HG02852 (cell line): Measurements from ENCODE around the gene ENTPD2.
A peak's percentile ranks its signal among the peaks of the same experiment; 100 is the strongest.

ENCODE experiments used
- ATAC-seq: cut with Tn5 transposase; IDR thresholded peaks from one replicate; pipeline ENCODE4 v1.9.1; 2021; ENCODE audit warnings: mild to moderate bottlenecking, moderate library complexity; ENCODE audit not compliant: unreplicated experiment

ENTPD2 gene

DNA sequence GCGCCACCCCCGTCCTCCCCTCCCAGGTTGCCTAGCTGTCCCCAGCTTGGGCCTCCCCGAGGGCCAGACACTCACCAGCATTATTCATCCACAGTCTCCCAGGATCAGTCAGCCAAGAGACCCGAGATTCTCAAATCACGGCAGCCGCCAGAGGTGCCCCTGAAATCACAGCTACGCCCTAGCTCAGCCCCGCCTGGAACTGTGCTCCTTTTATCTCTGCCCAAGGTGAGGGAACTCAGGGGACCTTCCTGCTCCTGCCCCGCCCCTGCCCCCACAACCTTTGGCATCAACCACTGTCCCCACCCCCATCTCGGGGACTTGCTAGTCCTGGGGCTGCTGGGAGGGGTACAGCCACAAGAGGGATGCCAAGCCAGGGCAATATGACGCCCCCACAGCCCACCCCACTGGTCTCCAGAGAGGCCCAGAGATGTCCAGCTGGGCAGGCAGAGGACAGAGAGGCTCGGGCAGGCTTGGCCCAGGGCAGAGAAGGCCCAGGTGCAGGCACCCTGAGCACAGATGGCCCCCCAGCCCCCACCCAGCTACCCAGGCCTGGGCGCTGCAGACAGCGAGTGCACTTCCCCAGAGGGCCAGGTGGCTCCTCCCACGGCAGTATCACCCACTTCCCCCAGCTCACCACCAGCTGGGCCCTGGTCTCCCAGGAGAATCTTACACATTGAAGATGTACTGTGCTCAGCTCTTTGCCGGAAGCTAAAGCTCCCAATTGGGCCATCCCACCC, 21.8 kb downstream of the ENTPD2 start, which contains the start of gene FUT7:
Gene FUT7 (minus strand): TSS at position 185 of the 737 bp plus-strand sequence. CDS start 97 bp downstream, at position 88.
- ATAC-seq, result no peak

DNA sequence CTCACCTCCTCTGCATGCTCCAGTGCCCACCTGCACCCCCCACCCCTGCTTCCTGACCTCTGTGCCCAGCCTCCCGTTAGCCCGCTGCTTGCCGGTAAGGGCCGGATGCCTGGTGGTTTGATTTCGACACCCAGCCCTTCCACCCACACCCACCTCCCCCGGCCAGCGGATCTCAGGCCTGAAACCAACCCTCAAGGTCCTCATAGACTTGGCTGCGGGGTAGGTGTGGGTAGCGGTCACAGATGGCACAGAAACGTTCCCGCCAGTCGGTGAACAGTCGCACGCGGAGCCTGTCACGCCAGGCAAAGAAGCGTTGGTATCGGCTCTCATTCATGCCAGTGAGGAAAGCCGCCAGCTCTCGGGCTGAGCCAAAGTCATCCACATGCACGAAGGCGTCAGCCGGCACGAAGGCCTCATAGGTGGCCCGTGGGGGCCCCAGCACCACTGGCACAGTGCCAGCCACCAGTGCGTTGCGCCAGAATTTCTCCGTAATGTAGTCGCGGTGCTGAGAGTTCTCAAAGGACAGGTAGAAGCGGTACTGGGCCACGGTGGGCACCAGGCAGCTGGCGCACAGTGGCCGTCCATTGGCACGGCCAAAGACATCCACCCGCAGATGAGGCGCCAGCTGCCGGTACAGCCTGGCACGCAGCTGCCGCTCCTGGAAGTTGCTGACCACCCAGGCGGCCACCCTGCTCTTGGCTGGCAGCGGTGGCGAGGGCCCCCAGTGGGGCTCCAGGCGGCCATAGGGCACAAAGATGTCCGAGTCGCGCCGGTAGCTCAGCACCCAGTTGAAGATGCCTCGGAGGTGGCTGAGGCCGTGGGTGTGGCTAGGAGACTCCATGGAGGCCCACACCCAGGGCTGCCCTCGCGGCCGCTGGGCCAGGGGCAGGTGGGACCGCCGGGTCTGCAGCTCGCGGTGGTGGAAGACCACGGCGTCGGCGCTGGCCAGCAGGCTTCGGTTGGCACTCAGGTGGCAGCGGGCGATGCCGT, 23.0 kb downstream of the ENTPD2 start:
- no peak for ATAC-seq

DNA sequence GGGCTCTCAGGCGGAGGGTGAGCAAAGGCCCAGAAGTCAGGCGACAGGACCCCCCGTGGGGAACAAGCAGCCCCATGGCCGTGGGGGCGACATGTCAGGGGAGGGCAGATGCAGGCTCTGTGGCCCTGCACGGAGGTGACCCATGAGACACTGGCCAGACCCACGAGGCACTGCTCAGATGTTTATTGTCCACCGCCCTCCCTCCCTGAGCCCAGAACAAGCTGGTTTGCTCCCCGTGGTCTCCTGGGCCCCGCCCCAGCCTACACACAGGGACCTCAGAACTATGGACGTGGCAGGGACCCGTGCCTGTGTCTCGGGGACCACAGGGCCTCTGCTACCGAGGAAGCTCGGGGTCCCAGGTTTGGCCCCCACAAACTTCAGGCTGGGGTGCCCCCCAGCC, 23.9 kb downstream of the ENTPD2 start:
- no peak for ATAC-seq

DNA sequence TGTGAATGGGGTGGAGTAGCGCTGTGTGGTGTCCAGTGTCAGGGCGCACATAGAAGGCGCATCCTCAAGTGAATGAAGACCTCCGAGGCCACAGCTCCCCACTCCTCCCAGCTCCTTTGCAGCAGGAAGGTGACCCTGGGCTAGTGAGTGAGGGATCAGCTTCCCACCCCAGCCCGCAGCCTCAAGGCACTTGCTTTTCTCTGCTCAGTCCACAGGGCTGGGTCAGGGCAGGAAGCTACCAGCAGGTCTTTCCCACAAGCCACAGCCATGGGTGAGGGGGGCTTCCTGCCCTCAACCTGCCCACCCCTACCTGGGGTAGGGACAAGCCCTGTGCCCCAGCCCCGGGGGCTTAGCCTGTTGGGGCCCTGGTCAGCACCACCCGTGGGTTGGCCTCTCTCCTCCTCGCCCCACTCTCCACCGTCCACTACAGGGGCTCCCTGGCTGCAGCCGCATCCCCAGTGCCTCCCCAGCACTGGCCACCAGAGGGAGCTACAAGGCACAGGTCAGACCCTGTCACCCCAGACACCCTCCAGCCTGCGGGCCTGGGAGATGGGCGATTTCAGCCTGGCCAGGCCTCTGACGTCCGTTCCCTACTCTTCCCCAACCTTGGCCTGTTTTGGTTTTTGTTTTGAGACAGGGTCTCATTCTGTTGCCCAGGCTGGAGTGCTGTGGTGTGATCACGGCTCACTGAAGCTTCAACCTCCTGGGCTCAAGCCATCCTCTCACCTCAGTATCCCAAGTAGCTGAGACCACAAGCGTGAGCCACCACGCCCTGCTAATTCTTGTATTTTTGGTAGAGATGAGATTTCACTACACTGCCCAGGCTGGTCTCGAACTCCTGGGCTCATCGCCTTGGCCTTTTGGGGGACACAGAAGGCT, 24.6 kb downstream of the ENTPD2 start:
- ATAC-seq, result no peak

DNA sequence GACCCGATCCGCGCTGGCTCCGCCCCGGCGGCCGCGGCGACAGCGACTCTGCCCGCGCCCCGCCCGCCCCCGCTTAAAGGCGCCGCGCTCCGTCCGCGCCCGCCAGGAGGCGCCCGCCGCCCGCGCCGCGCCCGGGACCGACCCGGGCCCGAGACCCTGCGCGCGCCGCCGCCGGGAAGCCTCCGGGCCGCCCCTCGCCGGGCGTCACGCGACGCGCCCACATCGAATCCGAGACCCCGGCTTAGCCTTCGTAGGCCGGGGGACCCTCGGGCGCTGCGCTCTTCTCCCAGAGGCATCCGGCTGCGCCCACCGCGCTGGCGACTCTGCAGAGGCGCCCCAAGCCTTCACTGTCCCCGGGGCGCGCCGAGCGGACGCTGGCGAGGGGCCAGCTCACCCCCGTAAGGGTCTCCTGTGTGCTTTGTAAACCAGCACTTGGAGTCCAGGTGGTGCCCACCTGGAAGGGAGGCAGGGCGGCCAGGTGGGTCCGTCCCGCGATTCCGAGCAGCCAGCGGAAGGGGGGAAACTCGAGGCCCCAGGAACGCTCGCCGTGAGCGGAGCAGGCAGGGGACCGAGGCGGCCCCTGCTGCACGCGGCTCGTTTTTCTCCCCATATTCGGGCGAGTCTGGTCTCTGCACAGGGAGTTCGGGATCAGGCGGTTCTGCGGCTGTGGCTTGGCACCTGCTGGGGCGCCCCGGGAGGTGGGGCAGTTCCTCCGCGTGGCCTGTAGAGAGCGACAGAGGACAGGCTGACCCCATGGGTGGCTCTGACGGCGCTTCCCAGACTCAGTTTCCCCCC, 25.4 kb downstream of the ENTPD2 start:
- peak; percentile 44 for ATAC-seq

DNA sequence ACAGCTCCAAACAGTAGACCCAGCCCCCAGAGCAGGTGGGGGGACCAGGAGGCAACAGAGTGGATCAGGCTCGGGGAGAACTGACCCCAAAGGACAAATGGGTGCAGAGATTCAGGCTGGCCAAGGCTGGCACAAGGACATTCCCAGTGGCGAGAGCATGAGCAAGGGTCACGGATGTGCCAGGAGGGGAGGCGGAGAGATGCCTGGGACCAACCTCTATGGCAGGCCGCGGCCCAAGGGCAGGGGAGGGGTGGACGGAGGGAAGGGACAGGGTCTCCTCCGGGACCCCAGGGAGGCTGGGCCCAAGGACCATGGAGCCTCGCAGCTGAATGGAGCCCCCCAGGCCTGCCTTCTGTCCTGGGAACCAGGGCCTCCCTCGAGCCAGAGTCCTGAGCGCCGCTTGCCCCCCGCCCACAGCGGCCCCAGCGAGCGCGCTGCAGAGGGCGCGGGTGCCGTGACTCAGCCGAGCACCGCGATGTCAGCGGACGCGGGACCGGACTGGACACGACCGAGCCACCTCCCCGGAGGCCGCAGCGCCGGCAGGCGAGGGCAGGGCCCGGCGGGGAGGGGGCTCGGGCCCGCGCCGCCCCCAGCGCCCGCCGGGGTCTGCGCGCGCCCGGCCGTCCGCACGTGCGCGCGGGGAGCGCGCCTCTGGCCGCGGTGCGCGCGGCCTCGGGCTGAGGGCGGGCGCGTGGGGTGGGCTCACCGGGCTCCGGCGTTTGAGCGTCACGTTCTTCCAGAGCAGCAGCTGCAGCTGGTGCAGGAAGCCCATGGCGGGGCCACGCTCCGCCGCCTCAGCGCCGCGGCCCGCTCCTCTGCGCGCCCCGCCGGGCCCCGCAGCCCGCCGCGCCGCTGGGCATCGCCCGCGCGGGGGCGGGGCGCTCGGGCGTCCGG, 26.2 kb downstream of the ENTPD2 start, which contains the start of gene ABCA2:
Gene ABCA2 (minus strand): TSS at position 869 of the 894 bp plus-strand sequence. CDS start 97 bp downstream, at position 772.
- ATAC-seq, result no peak

DNA sequence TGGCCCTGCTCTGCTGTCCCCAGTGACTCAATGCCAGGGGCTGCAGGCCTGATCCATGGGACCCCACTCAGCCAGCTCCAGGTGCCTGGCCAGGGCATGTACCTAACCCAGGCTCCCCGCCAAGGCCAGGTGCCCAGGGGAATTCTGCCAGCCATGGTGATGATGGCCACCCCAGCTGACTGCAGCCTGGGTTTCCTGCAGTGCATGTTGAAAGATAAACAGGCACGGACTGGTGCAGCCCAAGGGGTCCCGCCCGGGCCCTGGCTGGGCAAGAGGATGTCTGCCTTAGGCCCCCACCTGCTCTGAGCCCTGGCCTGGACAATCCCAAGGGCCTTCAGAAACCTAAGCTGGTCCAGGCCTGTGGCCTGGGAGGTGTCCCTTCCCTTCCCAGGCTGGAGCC, 27.0 kb downstream of the ENTPD2 start:
- no peak for ATAC-seq

DNA sequence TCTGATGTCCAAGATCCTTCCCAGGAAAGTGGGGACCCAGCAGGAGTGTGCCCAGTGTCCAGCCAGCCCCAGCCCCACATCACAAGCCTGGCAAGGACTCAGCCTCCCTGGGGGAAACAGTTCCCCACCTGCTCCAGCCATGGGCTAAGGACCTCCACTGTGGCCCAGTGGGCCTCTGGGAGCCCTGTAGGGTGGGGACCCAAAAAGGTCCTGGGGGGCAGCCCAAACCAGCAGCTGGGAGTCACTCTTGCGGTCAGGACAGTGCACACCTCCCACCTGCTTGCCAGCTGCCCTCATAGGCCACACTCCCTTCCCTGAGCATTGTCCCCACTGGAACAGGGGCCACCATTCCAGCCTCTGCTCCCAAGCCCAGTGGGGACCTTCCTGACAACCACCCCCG, 27.5 kb downstream of the ENTPD2 start:
- no peak for ATAC-seq

DNA sequence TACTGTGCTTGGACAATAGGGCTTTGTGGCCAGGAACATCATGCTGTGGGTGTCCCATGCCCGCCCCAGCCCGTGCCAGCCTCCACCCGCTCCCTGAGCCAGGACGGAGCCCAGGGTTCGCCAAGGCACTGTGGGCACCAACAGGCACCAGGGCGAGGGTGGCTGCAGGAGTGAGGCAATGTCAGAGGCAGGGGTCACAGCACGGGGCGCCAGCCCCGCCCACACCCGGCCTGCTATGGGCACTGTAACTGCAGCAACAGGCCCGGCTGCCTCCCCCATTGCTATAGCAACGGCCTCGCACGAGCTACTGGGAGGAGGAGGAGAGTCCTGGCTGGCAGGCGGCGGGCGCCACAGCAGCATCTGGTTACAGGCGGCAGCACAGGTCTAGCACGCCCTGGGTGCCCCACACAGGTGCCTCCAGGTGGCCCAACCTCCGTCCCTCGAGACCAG, 28.3 kb downstream of the ENTPD2 start:
- no peak for ATAC-seq

DNA sequence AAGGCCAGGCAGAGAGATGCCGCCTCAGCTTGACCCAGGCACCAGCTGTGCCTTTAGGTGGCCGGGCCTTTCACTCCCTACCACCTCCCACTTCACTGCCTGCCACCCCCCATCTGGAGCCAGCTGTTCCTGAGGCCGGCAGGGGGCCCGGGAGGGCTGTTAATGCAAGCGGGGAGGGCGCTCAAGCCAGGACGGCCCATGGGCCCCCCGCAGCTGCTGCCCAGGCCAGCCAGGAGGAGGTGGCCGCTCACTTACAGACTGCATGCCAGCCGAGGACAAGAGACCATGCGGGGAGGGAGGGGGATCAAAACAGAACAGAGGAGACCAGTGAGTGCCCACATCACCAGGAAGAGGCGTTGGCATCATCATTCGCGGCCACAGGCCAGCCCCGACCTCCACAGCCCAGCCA, 30.3 kb downstream of the ENTPD2 start:
- ATAC-seq, result no peak

DNA sequence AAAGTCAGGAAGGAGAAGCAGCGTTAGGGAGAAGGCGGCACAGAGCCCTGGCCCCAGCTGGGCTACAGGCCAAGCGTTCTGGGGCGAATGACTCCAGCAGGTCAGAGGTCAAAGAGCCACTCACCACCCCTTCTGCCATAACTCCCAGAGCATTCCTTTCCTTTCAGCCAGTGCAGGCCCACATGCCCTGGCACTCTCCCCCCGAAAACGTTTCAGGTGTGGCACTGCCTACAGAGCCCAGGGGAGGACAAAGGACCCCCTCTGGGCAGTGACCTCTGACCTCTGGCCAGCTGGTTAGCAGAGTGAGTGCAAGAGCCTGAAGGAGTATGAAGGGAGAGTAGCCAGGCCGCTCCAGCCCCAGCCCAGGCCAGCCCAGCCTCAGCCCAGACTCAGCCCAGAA, 30.7 kb downstream of the ENTPD2 start:
- no peak for ATAC-seq

DNA sequence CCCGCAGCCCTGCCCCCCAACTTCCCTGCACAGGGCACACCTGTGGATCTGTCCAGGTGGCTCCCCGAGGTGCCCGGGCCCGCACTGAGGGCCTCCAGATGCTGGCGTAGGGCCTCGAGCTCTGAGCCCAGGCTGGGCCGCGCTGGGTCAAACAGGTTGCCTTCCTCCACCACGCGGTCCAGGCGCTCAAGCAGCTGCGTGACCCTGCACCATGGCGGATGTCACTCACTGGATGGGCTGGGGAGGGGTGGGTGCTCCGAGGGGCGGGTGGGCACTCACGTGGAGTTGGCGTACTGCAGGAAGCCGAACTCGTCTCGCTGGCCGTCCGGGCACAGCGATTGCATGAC, 31.2 kb downstream of the ENTPD2 start:
- no peak for ATAC-seq

DNA sequence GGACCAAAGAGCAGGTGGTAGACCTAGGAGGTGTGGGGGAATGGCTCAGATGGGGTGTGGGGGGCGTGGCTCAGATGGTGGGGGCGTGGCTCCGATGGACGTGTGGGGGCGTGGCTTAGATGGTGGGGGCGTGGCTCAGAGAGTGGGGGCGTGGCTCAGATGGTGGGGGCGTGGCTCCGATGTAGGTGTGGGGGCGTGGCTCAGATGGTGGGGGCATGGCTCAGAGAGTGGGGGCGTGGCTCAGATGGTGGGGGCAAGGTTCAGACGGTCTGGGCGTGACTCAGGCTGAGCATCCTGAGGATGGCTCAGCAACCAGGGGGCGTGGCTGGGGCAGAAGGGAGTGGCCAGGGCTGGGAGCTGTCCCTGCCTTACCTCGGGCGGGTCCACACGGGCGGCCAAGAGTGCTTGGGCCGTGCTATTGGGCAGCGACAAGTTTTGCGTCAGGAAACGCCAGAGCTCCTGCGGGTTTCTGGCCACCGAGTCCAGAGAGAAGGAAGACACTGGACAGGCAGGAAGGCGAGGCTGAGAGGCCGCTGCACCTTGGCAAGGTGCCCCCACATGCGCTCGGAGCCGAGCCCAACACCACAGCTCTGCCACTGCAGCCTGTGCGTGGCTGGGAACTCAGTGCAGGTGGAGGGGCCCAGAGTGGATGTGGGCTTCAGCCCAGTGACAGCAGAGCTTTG, 31.7 kb downstream of the ENTPD2 start:
- no peak for ATAC-seq

DNA sequence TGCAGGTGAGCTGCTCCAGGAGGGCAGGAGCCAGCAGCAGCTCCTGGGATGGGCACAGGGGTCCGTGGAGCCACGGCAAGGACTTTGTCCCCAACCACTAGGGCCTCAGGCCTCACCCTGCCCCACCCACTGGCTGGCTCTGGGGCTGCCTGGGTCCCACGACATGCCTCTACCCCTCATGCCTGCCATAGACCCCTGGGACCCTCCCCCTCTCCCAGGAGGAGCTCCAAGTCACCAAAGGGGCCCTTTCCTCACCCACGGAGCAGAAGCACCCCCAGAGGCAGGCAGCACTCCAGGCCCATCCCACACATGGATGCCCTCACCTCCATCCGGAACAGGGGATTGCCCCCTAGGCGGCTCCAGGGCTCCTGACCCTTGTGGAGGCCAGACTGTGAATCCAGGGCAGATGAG, 32.3 kb downstream of the ENTPD2 start:
- no peak for ATAC-seq

DNA sequence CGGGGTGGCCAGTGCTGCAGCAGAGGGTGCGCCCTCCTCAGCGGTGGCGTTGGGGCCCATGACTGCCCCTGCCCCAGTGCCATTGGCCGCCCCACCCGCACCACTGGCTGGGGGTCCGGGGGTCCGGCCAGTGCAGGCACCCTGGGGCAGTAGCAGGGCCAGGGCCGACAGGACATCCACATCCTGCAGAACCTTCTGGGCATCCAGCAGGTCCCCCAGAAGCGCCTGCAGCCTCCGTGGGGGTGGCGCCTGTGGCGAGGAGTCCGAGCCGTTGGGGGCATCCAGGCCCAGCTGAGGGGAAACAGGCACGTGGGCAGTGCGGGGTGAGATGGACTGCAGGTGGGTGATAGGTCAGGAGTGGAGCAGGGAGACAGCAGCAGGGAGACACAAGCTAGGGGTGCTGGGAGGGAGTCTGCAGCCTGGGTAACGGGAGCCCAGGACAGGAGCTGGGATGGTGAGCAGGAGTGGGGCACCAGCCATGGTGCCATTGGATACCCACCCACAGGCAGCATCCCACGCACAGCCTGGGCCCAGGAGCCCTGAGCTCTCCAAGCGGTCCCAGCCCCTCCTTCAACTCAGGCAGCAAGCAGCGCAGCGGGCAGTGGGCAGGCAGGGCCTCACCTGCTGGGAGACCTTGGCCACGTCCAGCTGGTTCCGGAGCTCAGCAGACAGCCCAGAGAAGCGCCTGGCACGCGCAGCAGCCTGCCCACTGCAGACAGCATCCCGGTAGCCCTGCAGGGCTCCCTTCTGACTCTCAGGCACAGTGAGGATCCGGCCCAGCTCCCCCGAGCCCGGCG, 32.9 kb downstream of the ENTPD2 start:
- no peak for ATAC-seq

DNA sequence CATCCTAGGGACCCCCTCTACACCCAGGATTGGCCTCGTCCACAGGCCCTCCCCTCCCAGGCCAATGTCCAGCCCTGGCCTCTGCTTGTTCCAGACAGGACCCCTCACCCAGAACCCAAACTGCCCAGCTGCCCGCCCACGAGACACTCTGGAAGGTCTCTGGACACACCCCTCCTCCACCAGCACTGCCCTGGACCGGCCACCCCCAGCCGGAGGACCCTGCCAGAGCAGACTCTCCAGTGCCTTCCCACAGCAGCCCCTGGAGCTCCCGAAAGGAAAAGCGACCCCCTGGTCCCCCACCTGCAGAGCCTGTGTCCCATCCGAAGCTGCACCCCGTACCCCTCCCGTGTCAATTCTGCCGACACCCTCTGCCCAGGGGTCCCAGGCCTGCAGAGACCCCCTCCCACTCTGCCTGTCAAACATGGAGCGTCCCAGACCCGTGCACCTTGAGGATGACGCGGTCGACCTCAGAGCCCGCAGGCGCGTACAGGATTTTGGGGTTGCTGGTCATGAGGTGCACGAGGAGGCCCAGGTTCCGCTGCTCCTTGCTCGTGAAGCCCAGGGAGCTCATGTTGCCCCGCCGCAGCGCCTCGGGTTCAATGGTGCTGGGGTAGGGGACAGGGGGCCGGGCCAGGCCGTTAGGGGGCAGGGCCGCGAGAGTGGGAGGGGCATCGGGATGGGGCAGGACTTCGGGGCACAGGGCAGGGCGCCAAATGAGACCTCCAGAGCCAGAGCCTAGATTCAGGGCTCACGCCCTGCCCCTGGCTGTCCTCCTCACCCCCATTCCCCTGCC, 33.8 kb downstream of the ENTPD2 start:
- no peak for ATAC-seq
